ENCODE results near the gene CRACR2B.

- TF ChIP-seq POLR2A (IDR thresholded peaks at IDR 0.05; ENCODE audit: borderline replicate concordance, extremely low read depth, insufficient read depth, insufficient read length) (no peak), JUND (IDR thresholded peaks at IDR 0.05) (no peak), RAD21 (IDR thresholded peaks at IDR 0.05; ENCODE audit: low read depth) (no peak), CTCF (IDR thresholded peaks at IDR 0.05 in 2 of 3, conservative IDR thresholded peaks at IDR 0.05 in 1 of 3; ENCODE audit: borderline replicate concordance in 1 of 3, insufficient read depth in 1 of 3, low read depth in 2 of 3, low read length in 2 of 3) (no peak), EZH2phosphoT487 (IDR thresholded peaks at IDR 0.05; ENCODE audit: borderline replicate concordance) (no peak), SP1 (IDR thresholded peaks at IDR 0.05; ENCODE audit: low read depth) (no peak), POLR2AphosphoS5 (IDR thresholded peaks at IDR 0.05; ENCODE audit: low read depth, low read length) (no peak), EZH2 (IDR thresholded peaks at IDR 0.05) (no peak), SRF (IDR thresholded peaks at IDR 0.05; ENCODE audit: low read depth) (no peak), SIN3A (IDR thresholded peaks at IDR 0.05; ENCODE audit: low read depth) (no peak), ZNF274 (IDR thresholded peaks at IDR 0.05; ENCODE audit: low read depth, low read length) (no peak)
These were observed 17.6 kb upstream of the CRACR2B start for GRCh38 chr11:810040-810567.

Measured in HCT116 (cell line).